ENCODE data around the gene PSMA7. TPM values are rescaled to one million over a fixed set of nuclear protein-coding genes. Genes with fewer than 3 reads are reported as not detected.

The PSMA7 gene
- total RNA-seq, 1 donor from 2014 or later = 318 TPM

DNA sequence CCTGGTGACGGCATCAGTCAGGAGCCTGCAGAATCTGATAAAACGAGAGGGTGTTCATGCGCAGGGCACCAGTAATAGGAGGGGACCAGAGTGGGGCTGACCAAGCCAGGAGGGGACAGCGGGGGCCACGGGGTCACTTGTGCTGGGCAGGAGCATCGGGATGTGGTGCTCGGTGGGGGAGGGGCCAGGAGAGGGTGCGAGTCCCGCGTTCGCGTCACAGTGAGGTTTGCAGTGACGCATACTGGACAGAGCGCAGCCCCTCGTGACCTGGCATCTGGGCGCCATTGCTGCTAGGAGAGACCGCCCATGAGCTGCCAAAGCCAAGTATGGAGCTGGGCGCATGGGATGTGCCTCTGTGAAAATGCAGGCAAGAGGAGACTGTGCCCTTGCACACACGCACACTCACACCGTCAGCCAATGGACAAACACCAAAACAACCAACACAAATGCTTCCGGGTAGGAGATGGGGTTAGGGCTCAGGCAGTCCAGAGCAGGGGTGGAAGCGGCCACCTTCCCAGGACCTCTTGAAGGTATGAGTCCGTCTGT is 25.8 kb upstream of the PSMA7 start:
- no peaks in the 10 kb centered on the region for H3K9me3 Mint-ChIP-seq
- TF ChIP-seq, protein P1, sequence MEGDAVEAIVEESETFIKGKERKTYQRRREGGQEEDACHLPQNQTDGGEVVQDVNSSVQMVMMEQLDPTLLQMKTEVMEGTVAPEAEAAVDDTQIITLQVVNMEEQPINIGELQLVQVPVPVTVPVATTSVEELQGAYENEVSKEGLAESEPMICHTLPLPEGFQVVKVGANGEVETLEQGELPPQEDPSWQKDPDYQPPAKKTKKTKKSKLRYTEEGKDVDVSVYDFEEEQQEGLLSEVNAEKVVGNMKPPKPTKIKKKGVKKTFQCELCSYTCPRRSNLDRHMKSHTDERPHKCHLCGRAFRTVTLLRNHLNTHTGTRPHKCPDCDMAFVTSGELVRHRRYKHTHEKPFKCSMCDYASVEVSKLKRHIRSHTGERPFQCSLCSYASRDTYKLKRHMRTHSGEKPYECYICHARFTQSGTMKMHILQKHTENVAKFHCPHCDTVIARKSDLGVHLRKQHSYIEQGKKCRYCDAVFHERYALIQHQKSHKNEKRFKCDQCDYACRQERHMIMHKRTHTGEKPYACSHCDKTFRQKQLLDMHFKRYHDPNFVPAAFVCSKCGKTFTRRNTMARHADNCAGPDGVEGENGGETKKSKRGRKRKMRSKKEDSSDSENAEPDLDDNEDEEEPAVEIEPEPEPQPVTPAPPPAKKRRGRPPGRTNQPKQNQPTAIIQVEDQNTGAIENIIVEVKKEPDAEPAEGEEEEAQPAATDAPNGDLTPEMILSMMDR (conservative IDR thresholded peaks at IDR 0.05) = no peak
- H3K36me3 Mint-ChIP-seq (ENCODE audit: low read depth) = peaks cover 3% of the 10 kb centered on the region
- DNase-seq (ENCODE audit: low read depth, low spot score) = no peak
- H3K27me3 Mint-ChIP-seq (ENCODE audit: low read depth) = no peaks in the 10 kb centered on the region
- H3K27ac Mint-ChIP-seq (ENCODE audit: unreplicated experiment) = peak overlapping the region; percentile 87
- H3K4me1 Mint-ChIP-seq = no peaks in the 10 kb centered on the region
- H3K4me3 Mint-ChIP-seq = no peak overlapping the region

DNA sequence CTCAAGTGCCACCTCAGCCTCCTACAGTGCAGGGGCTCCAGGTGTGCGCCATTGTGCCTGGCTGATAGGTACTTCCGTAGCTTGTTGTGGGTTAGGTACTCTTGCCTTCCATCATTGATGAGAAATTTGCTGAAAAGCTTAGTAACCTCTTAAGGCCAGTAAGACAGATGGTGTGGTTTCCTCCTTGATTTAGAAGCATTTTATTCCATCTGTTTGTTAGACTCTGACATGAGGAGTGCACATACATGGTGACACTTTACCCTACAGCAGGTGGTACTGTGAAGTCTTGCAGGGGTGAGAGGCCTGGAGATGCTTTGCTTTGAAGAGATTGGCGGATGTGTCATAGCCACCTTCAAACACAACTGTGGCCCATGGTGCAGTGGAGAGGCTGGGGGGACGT is 24.9 kb upstream of the PSMA7 start:
- TF ChIP-seq, protein P1 (conservative IDR thresholded peaks at IDR 0.05) = no peak
- H3K4me1 Mint-ChIP-seq = no peaks in the 10 kb centered on the region
- no peak for DNase-seq (ENCODE audit: low read depth, low spot score)
- no peaks in the 10 kb centered on the region for H3K9me3 Mint-ChIP-seq
- no peaks in the 10 kb centered on the region for H3K27me3 Mint-ChIP-seq (ENCODE audit: low read depth)
- H3K36me3 Mint-ChIP-seq (ENCODE audit: low read depth) = peaks cover 3% of the 10 kb centered on the region
- H3K4me3 Mint-ChIP-seq = no peak overlapping the region
- H3K27ac Mint-ChIP-seq (ENCODE audit: unreplicated experiment) = no peak overlapping the region

DNA sequence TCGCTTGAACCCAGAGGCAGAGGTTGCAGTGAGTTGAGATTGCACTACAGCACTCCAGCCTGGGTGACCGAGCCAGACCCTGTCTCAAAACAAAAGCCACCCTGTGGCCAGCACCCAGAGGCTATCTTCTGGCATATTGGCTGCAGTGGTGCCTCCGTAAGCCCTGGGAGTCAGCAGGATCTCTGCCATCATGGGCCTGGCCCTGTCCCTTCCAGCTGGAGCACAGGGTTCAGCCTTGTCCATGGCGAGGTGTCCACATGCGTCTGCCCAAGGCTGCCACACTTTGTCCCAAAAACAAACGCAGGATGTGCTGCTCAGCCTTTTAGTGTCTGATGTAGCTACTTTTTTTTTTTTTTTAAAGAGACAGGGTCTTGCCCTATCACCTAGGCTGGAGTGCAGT is 24.3 kb upstream of the PSMA7 start:
- Mint-ChIP-seq H3K27ac (ENCODE audit: unreplicated experiment) (no peak overlapping the region), H3K36me3 (ENCODE audit: low read depth) (peaks cover 3% of the 10 kb centered on the region), H3K9me3 (no peaks in the 10 kb centered on the region), H3K4me1 (no peaks in the 10 kb centered on the region), H3K4me3 (no peak overlapping the region), H3K27me3 (ENCODE audit: low read depth) (no peaks in the 10 kb centered on the region)
- TF ChIP-seq, protein P1 (conservative IDR thresholded peaks at IDR 0.05) = no peak
- no peak for DNase-seq (ENCODE audit: low read depth, low spot score)

DNA sequence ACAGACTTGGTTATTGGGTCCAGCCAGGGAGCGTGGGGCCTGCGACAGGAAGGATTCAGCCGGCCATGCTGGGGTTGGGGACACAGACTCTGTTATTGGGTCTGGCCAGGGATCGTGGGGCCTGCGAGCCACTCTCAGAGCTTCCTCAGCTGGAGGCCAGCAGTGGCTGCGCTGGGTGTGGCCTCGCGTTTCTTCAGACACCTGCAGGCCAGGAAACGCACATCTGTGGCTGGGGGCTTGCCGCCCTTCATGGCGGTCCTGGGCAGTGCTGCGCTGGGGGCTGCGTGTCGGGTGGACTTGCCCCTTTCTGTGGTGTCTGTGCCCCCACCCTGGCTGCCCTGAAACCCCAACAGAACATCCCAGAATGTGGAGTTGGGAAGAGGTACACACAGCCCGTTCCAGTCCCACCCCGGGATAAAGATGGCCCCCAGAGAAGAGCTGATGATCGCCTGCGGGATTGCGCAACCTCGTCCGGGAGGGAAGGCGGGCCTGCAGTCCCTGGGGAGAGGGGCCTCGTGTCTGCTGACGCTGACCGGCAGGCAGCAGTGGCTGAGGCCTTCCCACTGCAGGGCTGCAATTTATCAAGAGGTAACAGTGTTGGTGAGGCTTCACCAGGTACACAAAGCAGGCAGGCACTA is 22.7 kb upstream of the PSMA7 start:
- Mint-ChIP-seq H3K27me3 (ENCODE audit: low read depth) (no peaks in the 10 kb centered on the region), H3K4me1 (no peaks in the 10 kb centered on the region), H3K27ac (ENCODE audit: unreplicated experiment) (no peak overlapping the region), H3K36me3 (ENCODE audit: low read depth) (peaks cover 3% of the 10 kb centered on the region), H3K4me3 (no peak overlapping the region), H3K9me3 (no peaks in the 10 kb centered on the region)
- TF ChIP-seq, protein P1 (conservative IDR thresholded peaks at IDR 0.05) = no peak
- no peak for DNase-seq (ENCODE audit: low read depth, low spot score)

DNA sequence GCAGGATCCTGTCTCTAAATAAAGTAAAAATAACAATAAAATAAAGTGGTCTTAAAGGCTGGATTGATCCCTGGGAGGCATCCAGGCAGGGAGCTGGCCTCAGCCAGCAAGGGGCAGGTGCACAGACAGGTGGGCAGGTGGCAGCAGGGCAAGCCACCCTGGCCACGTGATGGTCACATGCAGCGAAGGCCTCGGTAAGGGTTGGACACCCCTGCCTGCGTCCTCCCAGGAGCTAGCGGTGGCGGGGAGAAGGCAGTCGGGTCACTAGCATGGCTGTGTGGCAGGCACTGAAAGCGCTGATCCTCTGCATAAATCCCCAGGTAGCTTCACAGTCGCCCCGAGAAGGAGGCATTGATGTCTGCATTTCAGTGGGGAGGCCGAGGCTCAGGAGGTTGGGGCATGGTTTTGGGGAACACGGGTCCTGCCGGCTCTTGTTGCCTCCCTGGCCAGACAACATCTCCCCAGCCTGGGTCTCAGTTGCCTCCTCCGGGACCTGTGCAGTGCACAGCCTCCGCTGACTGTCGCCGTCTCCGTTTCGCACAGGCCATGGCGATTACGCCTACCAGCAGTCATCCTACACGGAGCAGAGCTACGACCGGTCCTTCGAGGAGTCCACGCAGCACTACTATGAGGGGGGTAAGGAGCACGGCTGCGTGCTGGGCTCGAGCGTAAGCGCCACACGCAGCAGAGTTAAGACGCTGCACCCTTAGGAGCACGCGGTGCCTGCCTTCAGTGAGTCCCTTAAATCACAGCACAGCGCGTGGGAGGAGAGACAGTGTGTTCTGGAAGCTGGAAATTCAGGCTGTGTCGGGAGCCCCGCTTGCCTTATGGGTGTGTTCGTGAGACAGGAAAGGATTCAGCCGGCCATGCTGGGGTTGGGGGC is 21.9 kb upstream of the PSMA7 start:
- DNase-seq (ENCODE audit: low read depth, low spot score) = no peak
- Mint-ChIP-seq H3K9me3 (no peaks in the 10 kb centered on the region), H3K27me3 (ENCODE audit: low read depth) (no peaks in the 10 kb centered on the region), H3K4me1 (no peaks in the 10 kb centered on the region), H3K27ac (ENCODE audit: unreplicated experiment) (no peak overlapping the region), H3K4me3 (no peak overlapping the region), H3K36me3 (ENCODE audit: low read depth) (peaks cover 3% of the 10 kb centered on the region)
- TF ChIP-seq, protein P1 (conservative IDR thresholded peaks at IDR 0.05) = no peak
